Measurements from ENCODE around the gene TRIM5.
"Not testable (repeated sequence)": the region's sequence is repeated elsewhere in the genome, so short reads cannot be mapped to it uniquely, and the experiment has no call there.

Gene TRIM5

GRCh38 chr11:5703741-5704536, 19.1 kb upstream of the TRIM5 start:
- no peak overlapping the region for H3K27ac ChIP-seq (ENCODE audit: low read length)
- H3K27me3 ChIP-seq (ENCODE audit: control insufficient read depth, insufficient read depth, low read length) = no peaks in the 10 kb centered on the region
- no peaks in the 10 kb centered on the region for H3K4me1 ChIP-seq (ENCODE audit: control insufficient read depth, insufficient read depth, low read length)
- WGBS (ENCODE audit: insufficient coverage, insufficient read length) = no CpG with 5 or more reads among the region's 2 CpGs
- no peak overlapping the region for H3K4me3 ChIP-seq (ENCODE audit: low read length)
- no peaks in the 10 kb centered on the region; the same call in 1 of the 2 replicates for H3K36me3 ChIP-seq (ENCODE audit: control insufficient read depth, insufficient read depth, low read length)
- no peak for DNase-seq (ENCODE audit: low read depth, low spot score)
- H3K9me3 ChIP-seq (ENCODE audit: control insufficient read depth, insufficient read depth, low read length) = no peaks in the 10 kb centered on the region

- DNase-seq (ENCODE audit: low read depth, low spot score) = no peak
- 100% methylated on average over 2 of the region's 3 CpGs for WGBS (ENCODE audit: insufficient coverage, insufficient read length)
- peaks cover 7% of the 10 kb centered on the region; the same call in 1 of the 2 replicates for H3K36me3 ChIP-seq (ENCODE audit: control insufficient read depth, insufficient read depth, low read length)
These were observed 16.2 kb upstream of the TRIM5 start for GRCh38 chr11:5701055-5701577.

GRCh38 chr11:5700421-5701054, 15.7 kb upstream of the TRIM5 start:
- no CpG with 5 or more reads among the region's 10 CpGs for WGBS (ENCODE audit: insufficient coverage, insufficient read length)
- Histone ChIP-seq H3K9me3 (ENCODE audit: control insufficient read depth, insufficient read depth, low read length) (no peaks in the 10 kb centered on the region), H3K4me3 (ENCODE audit: low read length) (no peak overlapping the region), H3K4me1 (ENCODE audit: control insufficient read depth, insufficient read depth, low read length) (no peaks in the 10 kb centered on the region), H3K27ac (ENCODE audit: low read length) (no peak overlapping the region), H3K36me3 (ENCODE audit: control insufficient read depth, insufficient read depth, low read length) (peaks cover 9% of the 10 kb centered on the region; the same call in 1 of the 2 replicates), H3K27me3 (ENCODE audit: control insufficient read depth, insufficient read depth, low read length) (no peaks in the 10 kb centered on the region)
- DNase-seq (ENCODE audit: low read depth, low spot score) = no peak

More at GRCh38 chr11:5701055-5701577, 16.2 kb upstream of the TRIM5 start:
- Histone ChIP-seq H3K9me3 (ENCODE audit: control insufficient read depth, insufficient read depth, low read length) (no peaks in the 10 kb centered on the region), H3K4me3 (ENCODE audit: low read length) (no peak overlapping the region), H3K27me3 (ENCODE audit: control insufficient read depth, insufficient read depth, low read length) (no peaks in the 10 kb centered on the region), H3K27ac (ENCODE audit: low read length) (no peak overlapping the region), H3K4me1 (ENCODE audit: control insufficient read depth, insufficient read depth, low read length) (no peaks in the 10 kb centered on the region)

- H3K4me1 ChIP-seq (ENCODE audit: control insufficient read depth, insufficient read depth, low read length) = no peaks in the 10 kb centered on the region
- WGBS (ENCODE audit: insufficient coverage, insufficient read length) = no CpG with 5 or more reads among the region's 7 CpGs
- H3K27ac ChIP-seq (ENCODE audit: low read length) = no peak overlapping the region
- no peaks in the 10 kb centered on the region for H3K9me3 ChIP-seq (ENCODE audit: control insufficient read depth, insufficient read depth, low read length)
- no peaks in the 10 kb centered on the region for H3K27me3 ChIP-seq (ENCODE audit: control insufficient read depth, insufficient read depth, low read length)
- no peak overlapping the region for H3K4me3 ChIP-seq (ENCODE audit: low read length)
- no peak for DNase-seq (ENCODE audit: low read depth, low spot score)
- H3K36me3 ChIP-seq (ENCODE audit: control insufficient read depth, insufficient read depth, low read length) = peaks cover 9% of the 10 kb centered on the region; the same call in 1 of the 2 replicates
These were observed 13.4 kb upstream of the TRIM5 start for GRCh38 chr11:5698281-5698680.

- Histone ChIP-seq H3K4me1 (ENCODE audit: control insufficient read depth, insufficient read depth, low read length) (no peaks in the 10 kb centered on the region), H3K9me3 (ENCODE audit: control insufficient read depth, insufficient read depth, low read length) (no peaks in the 10 kb centered on the region), H3K36me3 (ENCODE audit: control insufficient read depth, insufficient read depth, low read length) (peaks cover 9% of the 10 kb centered on the region; the same call in 1 of the 2 replicates), H3K27ac (ENCODE audit: low read length) (no peak overlapping the region), H3K4me3 (ENCODE audit: low read length) (no peak overlapping the region), H3K27me3 (ENCODE audit: control insufficient read depth, insufficient read depth, low read length) (no peaks in the 10 kb centered on the region)
- DNase-seq (ENCODE audit: low read depth, low spot score) = no peak
- WGBS (ENCODE audit: insufficient coverage, insufficient read length) = no CpG with 5 or more reads among the region's 2 CpGs
These were observed 11.3 kb upstream of the TRIM5 start for GRCh38 chr11:5696210-5696609.

- Histone ChIP-seq H3K4me3 (ENCODE audit: low read length) (no peak overlapping the region), H3K27ac (ENCODE audit: low read length) (no peak overlapping the region), H3K9me3 (ENCODE audit: control insufficient read depth, insufficient read depth, low read length) (no peaks in the 10 kb centered on the region), H3K4me1 (ENCODE audit: control insufficient read depth, insufficient read depth, low read length) (no peaks in the 10 kb centered on the region), H3K36me3 (ENCODE audit: control insufficient read depth, insufficient read depth, low read length) (peaks cover 9% of the 10 kb centered on the region; the same call in 1 of the 2 replicates), H3K27me3 (ENCODE audit: control insufficient read depth, insufficient read depth, low read length) (no peaks in the 10 kb centered on the region)
- no peak for DNase-seq (ENCODE audit: low read depth, low spot score)
- no CpG with 5 or more reads among the region's 1 CpG for WGBS (ENCODE audit: insufficient coverage, insufficient read length)
These were observed 10.7 kb upstream of the TRIM5 start for GRCh38 chr11:5695580-5695979.

- no peak overlapping the region for H3K27ac ChIP-seq (ENCODE audit: low read length)
- H3K27me3 ChIP-seq (ENCODE audit: control insufficient read depth, insufficient read depth, low read length) = no peaks in the 10 kb centered on the region
- DNase-seq (ENCODE audit: low read depth, low spot score) = no peak
- no CpG with 5 or more reads among the region's 1 CpG for WGBS (ENCODE audit: insufficient coverage, insufficient read length)
- H3K9me3 ChIP-seq (ENCODE audit: control insufficient read depth, insufficient read depth, low read length) = no peaks in the 10 kb centered on the region
- H3K4me3 ChIP-seq (ENCODE audit: low read length) = no peak overlapping the region
- H3K4me1 ChIP-seq (ENCODE audit: control insufficient read depth, insufficient read depth, low read length) = no peaks in the 10 kb centered on the region
- peaks cover 9% of the 10 kb centered on the region; the same call in 1 of the 2 replicates for H3K36me3 ChIP-seq (ENCODE audit: control insufficient read depth, insufficient read depth, low read length)
These were observed 9.8 kb upstream of the TRIM5 start for GRCh38 chr11:5694642-5695041.

- no peaks in the 10 kb centered on the region for H3K9me3 ChIP-seq (ENCODE audit: control insufficient read depth, insufficient read depth, low read length)
- H3K4me1 ChIP-seq (ENCODE audit: control insufficient read depth, insufficient read depth, low read length) = no peaks in the 10 kb centered on the region
- H3K4me3 ChIP-seq (ENCODE audit: low read length) = no peak overlapping the region
- 100% methylated on average over 1 of the region's 3 CpGs for WGBS (ENCODE audit: insufficient coverage, insufficient read length)
- no peaks in the 10 kb centered on the region for H3K27me3 ChIP-seq (ENCODE audit: control insufficient read depth, insufficient read depth, low read length)
- peaks cover 4% of the 10 kb centered on the region; the same call in 1 of the 2 replicates for H3K36me3 ChIP-seq (ENCODE audit: control insufficient read depth, insufficient read depth, low read length)
- no peak for DNase-seq (ENCODE audit: low read depth, low spot score)
- H3K27ac ChIP-seq (ENCODE audit: low read length) = no peak overlapping the region
These were observed 7.1 kb upstream of the TRIM5 start for GRCh38 chr11:5691964-5692361.

- not testable (repeated sequence) for H3K36me3 ChIP-seq (ENCODE audit: control insufficient read depth, insufficient read depth, low read length); DNase-seq (ENCODE audit: low read depth, low spot score); H3K9me3 ChIP-seq (ENCODE audit: control insufficient read depth, insufficient read depth, low read length); H3K27ac ChIP-seq (ENCODE audit: low read length); H3K4me3 ChIP-seq (ENCODE audit: low read length); H3K27me3 ChIP-seq (ENCODE audit: control insufficient read depth, insufficient read depth, low read length); H3K4me1 ChIP-seq (ENCODE audit: control insufficient read depth, insufficient read depth, low read length)
- no CpG with 5 or more reads among the region's 12 CpGs for WGBS (ENCODE audit: insufficient coverage, insufficient read length)
These were observed 6.5 kb upstream of the TRIM5 start for GRCh38 chr11:5691238-5691963.

- no peak overlapping the region for H3K27ac ChIP-seq (ENCODE audit: low read length)
- no peak for DNase-seq (ENCODE audit: low read depth, low spot score)
- WGBS (ENCODE audit: insufficient coverage, insufficient read length) = no CpG with 5 or more reads among the region's 5 CpGs
- no peaks in the 10 kb centered on the region for H3K27me3 ChIP-seq (ENCODE audit: control insufficient read depth, insufficient read depth, low read length)
- no peaks in the 10 kb centered on the region for H3K4me1 ChIP-seq (ENCODE audit: control insufficient read depth, insufficient read depth, low read length)
- no peak overlapping the region for H3K4me3 ChIP-seq (ENCODE audit: low read length)
- no peaks in the 10 kb centered on the region for H3K36me3 ChIP-seq (ENCODE audit: control insufficient read depth, insufficient read depth, low read length)
- no peaks in the 10 kb centered on the region for H3K9me3 ChIP-seq (ENCODE audit: control insufficient read depth, insufficient read depth, low read length)
These were observed 5.9 kb upstream of the TRIM5 start for GRCh38 chr11:5690736-5691135.

All from iPS DF 6.9 (cell line).